Ishikawa (cell line): ENCODE data around the gene ADARB1.

Source experiments
- EP300 ChIP-seq: IDR thresholded peaks from 2 replicates; pipeline ENCODE4 v1.6.1; 2012; ENCODE audit warnings: borderline replicate concordance
- RAD21 ChIP-seq: IDR thresholded peaks from 2 replicates; pipeline ENCODE4 v1.6.1; 2012; ENCODE audit warnings: low read depth
- REST ChIP-seq: IDR thresholded peaks from 2 replicates; pipeline ENCODE4 v1.6.1; 2012; ENCODE audit warnings: low read depth, mild to moderate bottlenecking
- TAF1 ChIP-seq: IDR thresholded peaks from 2 replicates; pipeline ENCODE4 v1.6.1; 2012; ENCODE audit warnings: low read depth, mild to moderate bottlenecking
- YY1 ChIP-seq: IDR thresholded peaks from 2 replicates; pipeline ENCODE4 v1.6.1; 2012; ENCODE audit warnings: low read depth

GRCh38 chr21:45114475-45114874, 40.1 kb downstream of the ADARB1 start:
- TF ChIP-seq YY1 (no peak), TAF1 (no peak), EP300 (no peak), RAD21 (no peak), REST (no peak)
